ENCODE data around the gene CYS1.
A peak's percentile ranks its signal among the peaks of the same experiment; 100 is the strongest.

The CYS1 gene

DNA sequence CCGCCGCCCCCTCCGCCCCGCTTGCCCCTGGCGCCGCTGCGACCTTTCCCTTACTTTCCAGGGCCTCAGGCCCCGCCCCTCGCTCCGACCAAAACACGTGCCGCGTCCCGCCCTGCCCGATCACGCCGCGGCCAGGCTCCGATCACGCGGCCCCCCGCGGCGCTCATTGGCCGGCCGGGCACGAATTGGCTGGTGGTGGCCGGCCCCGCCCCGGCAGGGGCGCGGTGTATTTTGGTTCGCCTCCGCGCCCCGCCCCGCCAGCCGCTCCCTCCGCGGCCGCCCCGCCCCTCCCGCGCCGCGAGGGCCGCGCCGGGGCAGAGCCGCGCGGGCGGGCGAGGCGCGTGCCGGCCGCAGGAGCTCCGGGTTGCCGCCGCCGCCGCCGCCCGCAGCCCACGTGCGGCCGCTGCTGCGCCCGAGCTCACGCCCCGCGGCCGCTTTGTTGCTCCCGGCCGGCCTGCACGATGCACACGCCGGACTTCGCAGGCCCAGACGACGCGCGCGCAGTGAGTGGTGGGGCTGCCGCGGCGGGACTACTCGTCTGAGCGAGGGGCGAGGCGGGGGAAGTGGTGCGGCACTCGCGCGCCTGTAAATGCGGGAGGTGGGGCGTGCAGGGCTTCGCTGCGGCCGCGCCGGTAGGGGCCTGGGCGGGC is 36.8 kb downstream of the CYS1 start, which contains the start of gene KLF11:
Gene KLF11 (plus strand): TSS at position 295 of the 650 bp plus-strand sequence. CDS start 167 bp downstream, at position 462.
- peak; percentile 84 for DNase-seq (ENCODE audit: insufficient read length, low spot score)
- peak; percentile 16 for FAIRE-seq
- no peak for TF ChIP-seq TAF1 (IDR thresholded peaks at IDR 0.05; ENCODE audit: low read depth, low read length)
- TF ChIP-seq POU2F2 (IDR thresholded peaks at IDR 0.05; ENCODE audit: low read depth, low read length) = no peak
- TF ChIP-seq POLR2A (IDR thresholded peaks at IDR 0.05; ENCODE audit: low read depth, low read length) = no peak
- no peak for TF ChIP-seq SPI1 (IDR thresholded peaks at IDR 0.05; ENCODE audit: low read depth, low read length)
- no peak for TF ChIP-seq POLR2AphosphoS5 (IDR thresholded peaks at IDR 0.05; ENCODE audit: low read depth, low read length)
- TF ChIP-seq PAX5 (IDR thresholded peaks at IDR 0.05; ENCODE audit: insufficient read depth, low read length, severe bottlenecking) = no peak

- peak; percentile 45 for FAIRE-seq
- no peak for DNase-seq (ENCODE audit: insufficient read length, low spot score)
- TF ChIP-seq PAX5 (IDR thresholded peaks at IDR 0.05; ENCODE audit: insufficient read depth, low read length, severe bottlenecking) (no peak), TAF1 (IDR thresholded peaks at IDR 0.05; ENCODE audit: low read depth, low read length) (no peak), POLR2A (IDR thresholded peaks at IDR 0.05; ENCODE audit: low read depth, low read length) (no peak), POLR2AphosphoS5 (IDR thresholded peaks at IDR 0.05; ENCODE audit: low read depth, low read length) (no peak), POU2F2 (IDR thresholded peaks at IDR 0.05; ENCODE audit: low read depth, low read length) (no peak), SPI1 (IDR thresholded peaks at IDR 0.05; ENCODE audit: low read depth, low read length) (no peak)
Observed at GRCh38 chr2:10042301-10043161, 37.7 kb downstream of the CYS1 start.

GRCh38 chr2:10041711-10042110 is 38.5 kb downstream of the CYS1 start:
- DNase-seq (ENCODE audit: insufficient read length, low spot score) (no peak), FAIRE-seq (no peak)
- TF ChIP-seq POU2F2 (IDR thresholded peaks at IDR 0.05; ENCODE audit: low read depth, low read length) = no peak
- no peak for TF ChIP-seq TAF1 (IDR thresholded peaks at IDR 0.05; ENCODE audit: low read depth, low read length)
- no peak for TF ChIP-seq SPI1 (IDR thresholded peaks at IDR 0.05; ENCODE audit: low read depth, low read length)
- TF ChIP-seq POLR2A (IDR thresholded peaks at IDR 0.05; ENCODE audit: low read depth, low read length) = no peak
- no peak for TF ChIP-seq PAX5 (IDR thresholded peaks at IDR 0.05; ENCODE audit: insufficient read depth, low read length, severe bottlenecking)
- TF ChIP-seq POLR2AphosphoS5 (IDR thresholded peaks at IDR 0.05; ENCODE audit: low read depth, low read length) = no peak

DNA sequence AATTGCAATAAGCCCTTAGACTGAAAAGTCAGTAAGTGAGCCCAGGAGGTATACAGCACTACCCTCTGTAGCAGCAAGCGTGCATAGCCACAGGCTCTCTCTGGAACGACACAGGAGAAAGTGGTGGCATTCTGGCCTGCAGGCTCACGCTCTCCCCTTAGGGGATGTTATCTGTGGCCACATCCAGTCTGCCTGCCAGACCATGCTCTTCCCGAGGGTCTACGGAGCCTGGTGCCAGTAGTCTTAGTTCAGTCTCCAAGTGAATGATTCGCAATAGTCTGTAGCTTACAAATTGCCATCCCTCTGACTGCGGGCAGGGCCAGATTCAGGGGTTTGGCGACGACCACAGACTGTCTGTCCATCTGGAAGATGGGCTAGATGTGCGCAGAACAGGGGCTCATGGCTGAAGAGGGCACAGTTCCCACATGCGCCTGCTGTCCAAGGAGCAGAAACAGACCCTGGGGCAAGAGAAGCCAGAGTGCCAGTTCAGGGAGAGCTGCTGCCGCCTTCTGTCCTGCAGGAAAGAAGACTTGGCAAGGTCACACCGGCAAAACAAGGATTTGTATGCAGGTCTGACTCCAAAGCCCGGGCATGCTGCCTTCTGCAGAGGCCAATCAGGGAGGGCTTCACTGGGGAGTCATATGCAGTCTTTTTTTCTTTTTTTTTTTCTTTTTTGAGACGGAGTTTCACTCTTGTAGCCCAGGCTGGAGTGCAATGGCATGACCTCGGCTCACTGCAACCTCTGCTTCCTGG is 40.4 kb downstream of the CYS1 start:
- FAIRE-seq (no peak), DNase-seq (ENCODE audit: insufficient read length, low spot score) (no peak)
- no peak for TF ChIP-seq POU2F2 (IDR thresholded peaks at IDR 0.05; ENCODE audit: low read depth, low read length)

DNA sequence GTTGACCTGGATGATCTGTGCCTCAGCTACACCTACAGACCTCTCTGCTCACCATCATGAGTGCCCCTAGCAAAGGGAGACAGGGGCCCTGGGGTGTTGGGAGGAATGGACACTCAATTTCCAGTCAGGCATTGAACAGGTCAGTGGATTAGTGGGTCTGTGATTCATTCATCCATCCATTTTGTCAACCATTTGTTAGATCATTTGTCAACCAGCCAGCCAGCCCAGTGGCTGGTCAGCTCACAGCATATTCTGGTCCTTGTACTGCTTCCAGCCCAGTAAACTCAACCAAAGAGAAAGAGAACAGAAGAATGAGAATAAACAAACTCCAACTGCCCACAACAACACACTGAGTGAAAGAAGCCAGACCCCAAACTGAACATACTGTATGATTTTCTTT is 41.5 kb downstream of the CYS1 start:
- DNase-seq (ENCODE audit: insufficient read length, low spot score) = no peak

GRCh38 chr2:10038123-10038522 is 42.1 kb downstream of the CYS1 start:
- FAIRE-seq (no peak), DNase-seq (ENCODE audit: insufficient read length, low spot score) (no peak)
- TF ChIP-seq SPI1 (IDR thresholded peaks at IDR 0.05; ENCODE audit: low read depth, low read length) (no peak), TAF1 (IDR thresholded peaks at IDR 0.05; ENCODE audit: low read depth, low read length) (no peak), PAX5 (IDR thresholded peaks at IDR 0.05; ENCODE audit: insufficient read depth, low read length, severe bottlenecking) (no peak), POLR2A (IDR thresholded peaks at IDR 0.05; ENCODE audit: low read depth, low read length) (no peak), POU2F2 (IDR thresholded peaks at IDR 0.05; ENCODE audit: low read depth, low read length) (no peak), POLR2AphosphoS5 (IDR thresholded peaks at IDR 0.05; ENCODE audit: low read depth, low read length) (no peak)

More for the DNA sequence above, 41.5 kb downstream of the CYS1 start:
- no peak for FAIRE-seq
- TF ChIP-seq SPI1 (IDR thresholded peaks at IDR 0.05; ENCODE audit: low read depth, low read length) (no peak), POU2F2 (IDR thresholded peaks at IDR 0.05; ENCODE audit: low read depth, low read length) (no peak), TAF1 (IDR thresholded peaks at IDR 0.05; ENCODE audit: low read depth, low read length) (no peak), POLR2AphosphoS5 (IDR thresholded peaks at IDR 0.05; ENCODE audit: low read depth, low read length) (no peak), POLR2A (IDR thresholded peaks at IDR 0.05; ENCODE audit: low read depth, low read length) (no peak), PAX5 (IDR thresholded peaks at IDR 0.05; ENCODE audit: insufficient read depth, low read length, severe bottlenecking) (no peak)

DNA sequence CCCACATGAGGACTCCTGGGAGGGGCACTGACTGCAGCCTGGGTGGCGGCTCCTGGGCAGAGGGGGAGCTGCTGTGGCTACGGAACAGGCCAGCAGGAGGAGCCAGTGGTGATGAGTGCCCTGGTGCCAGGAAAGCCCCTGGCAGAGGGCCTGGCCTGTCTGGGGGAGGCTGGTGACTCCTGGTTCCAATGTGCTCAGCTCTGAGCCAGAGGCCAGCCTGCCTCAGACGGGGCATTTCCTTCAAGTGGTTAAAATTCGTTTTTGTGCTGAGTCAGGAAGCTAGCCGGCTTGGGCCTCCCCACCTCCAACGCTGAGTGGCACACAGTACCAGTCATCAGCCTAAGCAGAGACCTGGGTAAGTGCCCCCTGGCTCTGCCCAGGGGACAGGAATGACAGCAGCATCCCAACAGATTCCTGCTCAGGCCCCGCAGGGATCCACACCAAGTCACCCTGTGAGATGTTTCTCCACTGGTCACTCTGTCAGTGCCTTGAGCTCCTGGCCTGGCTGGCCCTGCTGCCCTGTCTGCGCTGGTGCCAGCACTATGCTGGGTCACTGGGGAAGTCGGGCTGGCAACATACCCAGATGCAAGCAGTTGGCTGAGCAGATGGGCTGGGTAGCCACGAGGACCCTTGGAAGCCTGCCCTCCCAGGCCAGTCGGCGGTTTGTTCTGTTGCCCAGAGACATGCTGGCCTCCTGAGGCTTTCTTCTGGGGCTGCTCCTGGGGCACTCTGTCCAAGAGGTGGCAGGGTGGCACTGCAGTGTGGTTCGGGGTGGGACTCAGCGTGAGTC is 43.9 kb downstream of the CYS1 start:
- TF ChIP-seq SPI1 (IDR thresholded peaks at IDR 0.05; ENCODE audit: low read depth, low read length) (no peak), POLR2A (IDR thresholded peaks at IDR 0.05; ENCODE audit: low read depth, low read length) (no peak), POLR2AphosphoS5 (IDR thresholded peaks at IDR 0.05; ENCODE audit: low read depth, low read length) (no peak), POU2F2 (IDR thresholded peaks at IDR 0.05; ENCODE audit: low read depth, low read length) (no peak)
- FAIRE-seq (no peak), DNase-seq (ENCODE audit: insufficient read length, low spot score) (no peak)

DNA sequence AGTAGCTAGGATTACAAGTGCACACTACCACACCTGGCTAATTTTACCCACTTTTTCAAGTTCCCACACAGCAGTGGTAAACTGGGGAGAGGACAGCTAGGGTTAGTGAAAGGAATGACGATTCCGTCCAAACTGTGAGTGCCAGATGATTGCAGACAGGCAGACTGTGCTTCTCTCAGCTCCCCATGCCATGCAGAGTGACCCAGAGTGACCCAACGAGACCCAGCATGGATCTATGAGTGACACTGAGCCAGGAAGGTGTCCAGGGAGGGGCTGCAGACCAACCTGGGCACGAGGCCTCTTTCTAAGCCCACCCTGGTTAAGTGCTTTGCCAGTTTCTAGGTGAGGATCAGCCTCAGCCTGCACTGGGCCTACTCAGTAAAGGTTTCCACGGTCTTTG is 44.6 kb downstream of the CYS1 start:
- no peak for DNase-seq (ENCODE audit: insufficient read length, low spot score)
- TF ChIP-seq SPI1 (IDR thresholded peaks at IDR 0.05; ENCODE audit: low read depth, low read length) (no peak), TAF1 (IDR thresholded peaks at IDR 0.05; ENCODE audit: low read depth, low read length) (no peak), PAX5 (IDR thresholded peaks at IDR 0.05; ENCODE audit: insufficient read depth, low read length, severe bottlenecking) (no peak), POLR2AphosphoS5 (IDR thresholded peaks at IDR 0.05; ENCODE audit: low read depth, low read length) (no peak), POLR2A (IDR thresholded peaks at IDR 0.05; ENCODE audit: low read depth, low read length) (no peak), POU2F2 (IDR thresholded peaks at IDR 0.05; ENCODE audit: low read depth, low read length) (no peak)
- no peak for FAIRE-seq

Data from GM12891 (cell line).